HG03460 (cell line): ENCODE data around the gene BRICD5.
"Not testable (repeated sequence)": the region's sequence is repeated elsewhere in the genome, so short reads cannot be mapped to it uniquely, and the experiment has no call there.

ENCODE experiments used
- ATAC-seq: cut with Tn5 transposase; IDR thresholded peaks from one replicate; pipeline ENCODE4 v1.9.1; 2021; ENCODE audit not compliant: unreplicated experiment

Gene BRICD5

GRCh38 chr16:2210386-2211365 is at the start of gene BRICD5:
BRICD5 (minus strand) TSS chr16:2210863; CDS start chr16:2210833, 30 bp downstream.
- no peak for ATAC-seq

- no peak for ATAC-seq
Observed at GRCh38 chr16:2260250-2260649, 49.6 kb upstream of the BRICD5 start.

- ATAC-seq, result not testable (repeated sequence)
Observed at GRCh38 chr16:2258530-2258929, 47.9 kb upstream of the BRICD5 start.

GRCh38 chr16:2257726-2258125 is 47.1 kb upstream of the BRICD5 start:
- no peak for ATAC-seq

- ATAC-seq, result no peak
Observed at GRCh38 chr16:2256531-2257140, 46.0 kb upstream of the BRICD5 start.

- ATAC-seq, result no peak
Observed at GRCh38 chr16:2253293-2253692, 42.6 kb upstream of the BRICD5 start.

- no peak for ATAC-seq
Observed at GRCh38 chr16:2252806-2253148, 42.1 kb upstream of the BRICD5 start.

- ATAC-seq, result peak; percentile 83
Observed at GRCh38 chr16:2251296-2252111, 40.8 kb upstream of the BRICD5 start, which contains the start of gene ECI1. ECI1 (minus strand) TSS chr16:2251587; CDS start chr16:2251566, 21 bp downstream.

GRCh38 chr16:2250652-2251295 is 40.1 kb upstream of the BRICD5 start:
- ATAC-seq, result no peak

GRCh38 chr16:2246301-2246885 is 35.7 kb upstream of the BRICD5 start:
- ATAC-seq, result no peak

GRCh38 chr16:2244926-2245795 is 34.5 kb upstream of the BRICD5 start:
- ATAC-seq, result no peak

GRCh38 chr16:2244301-2244700 is 33.6 kb upstream of the BRICD5 start:
- no peak for ATAC-seq

GRCh38 chr16:2243781-2244180 is 33.1 kb upstream of the BRICD5 start:
- ATAC-seq, result no peak

- ATAC-seq, result no peak
Observed at GRCh38 chr16:2243031-2243528, 32.4 kb upstream of the BRICD5 start.

- ATAC-seq, result no peak
Observed at GRCh38 chr16:2242598-2242997, 31.9 kb upstream of the BRICD5 start.

GRCh38 chr16:2240331-2240730 is 29.7 kb upstream of the BRICD5 start:
- ATAC-seq, result not testable (repeated sequence)

- no peak for ATAC-seq
Observed at GRCh38 chr16:2238838-2239675, 28.4 kb upstream of the BRICD5 start.

- ATAC-seq, result no peak
Observed at GRCh38 chr16:2238150-2238837, 27.6 kb upstream of the BRICD5 start.
